DMS 273 (cell line): ENCODE measurements around the gene GAL3ST1.
A peak's percentile ranks its signal among the peaks of the same experiment; 100 is the strongest.
"Not testable (repeated sequence)": the region's sequence is repeated elsewhere in the genome, so short reads cannot be mapped to it uniquely, and the experiment has no call there.

Experiments
- DNase-seq: peaks from one replicate; lab custom pipeline; 2025; ENCODE audit not compliant: unreplicated experiment; lab: John Stamatoyannopoulos, UW

GAL3ST1 gene, protein sequence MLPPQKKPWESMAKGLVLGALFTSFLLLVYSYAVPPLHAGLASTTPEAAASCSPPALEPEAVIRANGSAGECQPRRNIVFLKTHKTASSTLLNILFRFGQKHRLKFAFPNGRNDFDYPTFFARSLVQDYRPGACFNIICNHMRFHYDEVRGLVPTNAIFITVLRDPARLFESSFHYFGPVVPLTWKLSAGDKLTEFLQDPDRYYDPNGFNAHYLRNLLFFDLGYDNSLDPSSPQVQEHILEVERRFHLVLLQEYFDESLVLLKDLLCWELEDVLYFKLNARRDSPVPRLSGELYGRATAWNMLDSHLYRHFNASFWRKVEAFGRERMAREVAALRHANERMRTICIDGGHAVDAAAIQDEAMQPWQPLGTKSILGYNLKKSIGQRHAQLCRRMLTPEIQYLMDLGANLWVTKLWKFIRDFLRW

DNA sequence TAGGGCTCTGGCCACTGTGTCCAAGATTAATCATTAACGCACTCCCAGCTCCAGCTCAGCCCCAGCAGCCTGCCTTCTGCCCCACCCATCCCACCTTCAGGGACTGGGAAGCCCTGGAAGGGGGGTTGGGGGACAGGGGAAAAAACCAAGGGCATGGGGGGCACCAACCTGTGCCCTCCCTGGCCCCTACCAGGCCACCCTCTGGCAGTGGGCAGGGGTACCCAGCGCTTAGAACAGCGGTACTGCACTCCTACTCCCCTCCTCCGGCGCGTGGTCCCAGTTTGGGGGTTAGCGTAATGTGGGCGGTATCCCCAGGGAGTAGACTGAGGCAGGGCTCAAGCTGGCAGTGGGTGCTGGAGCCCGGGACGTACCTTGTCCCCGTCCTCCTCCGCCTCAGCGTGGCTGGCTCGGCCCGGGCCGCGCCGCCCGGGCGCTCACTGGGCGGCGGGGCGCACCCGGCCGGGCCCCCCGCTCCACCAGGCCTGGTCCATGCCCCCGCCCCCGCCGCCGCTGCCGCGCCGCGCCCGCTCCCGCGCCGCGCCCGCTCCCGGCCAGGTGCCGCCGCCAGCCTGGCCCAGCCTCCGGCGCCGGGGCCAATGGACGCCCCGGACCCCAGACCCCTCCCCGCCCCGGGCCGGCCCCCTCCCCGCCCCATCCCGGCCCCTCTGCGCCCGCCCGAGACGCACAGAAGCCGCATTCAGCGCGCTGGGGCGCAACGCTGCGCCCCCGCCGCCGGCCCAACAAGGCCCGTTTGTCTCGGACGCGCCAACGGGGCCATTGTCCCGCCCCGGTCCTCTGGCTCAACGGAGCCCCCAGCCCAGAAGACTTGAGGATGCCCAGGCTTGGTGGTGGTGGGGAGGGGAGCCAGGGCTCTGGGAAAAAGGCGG is at the start of gene GAL3ST1:
TSS of gene GAL3ST1 (minus strand) at position 571 of the 887 bp plus-strand sequence. CDS start 17,273 bp downstream, outside the sequence.
- peak; percentile 59 for DNase-seq

DNA sequence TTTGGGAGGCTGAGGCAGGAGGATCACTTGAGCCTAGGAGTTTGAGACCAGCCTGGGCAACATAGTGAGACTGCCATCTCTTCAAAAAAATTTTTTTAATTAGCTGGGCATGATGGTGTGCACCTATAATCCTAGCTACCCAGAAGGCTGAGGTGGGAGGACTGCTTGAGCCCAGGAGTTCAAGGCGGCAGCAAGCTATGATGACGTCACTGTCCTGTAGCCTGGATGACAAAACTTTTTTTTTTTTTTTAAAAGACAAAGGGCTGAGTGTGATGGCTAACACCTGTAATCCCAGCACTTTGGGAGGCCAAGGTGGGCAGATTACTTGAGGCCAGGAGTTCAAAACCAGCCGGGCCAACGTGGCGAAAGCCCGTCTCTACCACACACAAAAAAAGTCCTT is 45.4 kb upstream of the GAL3ST1 start:
- DNase-seq = not testable (repeated sequence)

DNA sequence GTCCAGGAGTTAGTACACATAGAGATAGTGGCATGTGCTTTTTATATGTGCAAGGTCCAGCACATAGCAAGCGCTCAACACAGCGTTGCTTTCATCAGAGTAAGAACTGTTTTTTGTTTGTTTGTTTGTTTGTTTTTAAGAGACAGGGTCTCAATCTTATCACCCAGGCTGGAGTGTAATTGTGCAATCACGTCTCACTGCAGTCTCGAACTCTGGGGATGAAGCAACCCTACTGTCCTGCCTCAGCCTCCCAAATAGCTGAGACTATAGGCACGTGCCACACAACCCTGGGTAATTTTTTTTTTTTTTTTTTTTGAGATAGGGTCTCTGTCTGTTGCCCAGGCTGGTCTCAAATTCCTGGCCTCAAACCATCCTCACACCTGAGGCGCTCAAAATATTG is 43.4 kb upstream of the GAL3ST1 start:
- DNase-seq = no peak

DNA sequence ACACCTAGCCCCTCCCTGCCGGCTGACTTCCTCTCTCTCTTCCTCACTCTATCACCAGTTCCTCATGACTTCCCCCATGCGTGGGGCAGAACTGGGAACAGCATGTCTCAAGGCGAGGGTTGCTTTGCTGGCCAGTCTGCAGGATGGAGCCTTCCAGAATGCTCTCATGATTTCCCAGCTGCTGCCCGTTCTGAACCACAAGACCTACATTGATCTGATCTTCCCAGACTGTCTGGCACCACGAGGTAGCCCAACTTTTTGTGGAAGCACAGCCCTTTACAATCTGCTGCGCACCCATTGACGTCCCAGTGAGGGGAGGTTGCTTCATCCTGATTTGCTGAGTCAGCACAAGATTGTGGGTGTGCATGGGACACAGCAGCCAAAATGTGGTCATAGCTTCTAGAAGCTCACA is 41.1 kb upstream of the GAL3ST1 start:
- no peak for DNase-seq

DNA sequence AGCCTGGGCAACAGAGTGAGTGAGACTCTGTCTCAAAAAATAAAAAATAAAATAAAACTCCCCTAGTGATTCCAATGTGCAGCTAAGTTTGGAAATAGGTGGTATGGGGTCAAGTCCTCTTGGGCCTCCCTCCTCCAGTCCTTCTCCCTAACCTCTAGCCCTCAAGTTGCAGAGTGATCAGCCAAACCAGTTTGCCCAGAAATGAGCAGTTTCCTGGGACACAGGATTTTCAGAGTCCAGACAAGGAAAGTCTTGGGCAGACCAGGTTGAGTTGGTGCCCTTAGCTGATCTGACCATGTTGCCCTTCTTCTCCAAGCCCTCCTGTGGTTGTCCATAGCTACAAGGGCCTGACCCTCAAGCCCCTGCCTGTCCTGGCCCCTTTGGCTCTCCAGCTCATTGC is 40.4 kb upstream of the GAL3ST1 start:
- DNase-seq = no peak

DNA sequence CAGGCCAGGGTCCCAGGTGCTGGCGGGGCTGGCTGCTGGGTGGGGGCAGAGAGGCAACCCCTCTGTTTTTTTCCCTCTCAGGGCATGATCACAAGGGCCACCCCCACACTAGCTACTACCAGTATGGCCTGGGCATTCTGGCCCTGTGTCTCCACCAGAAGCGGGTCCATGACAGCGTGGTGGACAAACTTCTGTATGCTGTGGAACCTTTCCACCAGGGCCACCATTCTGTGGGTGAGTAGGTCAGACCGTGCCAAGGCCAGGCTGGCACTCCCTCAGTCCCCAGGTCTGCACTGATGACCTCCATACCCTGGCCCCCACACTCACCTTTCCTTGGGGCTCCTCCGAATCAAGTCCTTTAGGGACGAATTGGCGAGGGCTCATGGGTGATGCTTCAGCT is 39.8 kb upstream of the GAL3ST1 start:
- DNase-seq = no peak

DNA sequence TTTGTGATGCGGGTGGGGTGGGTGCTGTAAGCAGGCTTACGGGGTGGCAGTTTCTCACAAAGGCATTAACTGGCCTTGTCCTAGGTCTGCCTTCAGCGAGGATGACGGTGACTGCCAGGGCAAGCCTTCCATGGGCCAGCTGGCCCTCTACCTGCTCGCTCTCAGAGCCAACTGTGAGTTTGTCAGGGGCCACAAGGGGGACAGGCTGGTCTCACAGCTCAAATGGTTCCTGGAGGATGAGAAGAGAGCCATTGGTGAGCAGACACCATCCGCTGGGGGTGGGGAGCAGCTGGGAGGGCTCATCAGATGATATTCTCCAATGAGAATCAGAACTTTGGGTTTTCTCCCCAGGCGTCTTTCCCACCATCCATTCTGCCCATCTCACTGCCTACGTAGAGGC is 38.3 kb upstream of the GAL3ST1 start:
- DNase-seq = no peak

DNA sequence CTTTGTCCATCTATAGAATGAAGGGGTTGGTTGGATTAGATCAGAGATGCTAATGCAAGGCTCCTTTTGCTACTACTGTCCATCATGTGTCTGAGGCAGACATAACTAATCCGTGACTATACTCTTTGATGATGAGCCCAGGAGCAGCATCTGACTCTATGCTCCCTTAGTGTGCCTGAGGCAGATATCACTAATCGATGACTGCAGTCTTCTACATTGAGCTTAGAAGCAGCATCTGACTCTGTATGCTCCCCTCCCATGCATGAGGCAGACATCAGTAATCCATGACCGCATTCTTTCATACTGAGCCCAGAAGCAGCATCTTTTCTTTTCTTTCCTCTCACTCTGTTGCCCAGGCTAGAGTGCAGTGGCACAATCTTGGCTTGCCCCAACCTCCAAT is 36.7 kb upstream of the GAL3ST1 start:
- DNase-seq = no peak

DNA sequence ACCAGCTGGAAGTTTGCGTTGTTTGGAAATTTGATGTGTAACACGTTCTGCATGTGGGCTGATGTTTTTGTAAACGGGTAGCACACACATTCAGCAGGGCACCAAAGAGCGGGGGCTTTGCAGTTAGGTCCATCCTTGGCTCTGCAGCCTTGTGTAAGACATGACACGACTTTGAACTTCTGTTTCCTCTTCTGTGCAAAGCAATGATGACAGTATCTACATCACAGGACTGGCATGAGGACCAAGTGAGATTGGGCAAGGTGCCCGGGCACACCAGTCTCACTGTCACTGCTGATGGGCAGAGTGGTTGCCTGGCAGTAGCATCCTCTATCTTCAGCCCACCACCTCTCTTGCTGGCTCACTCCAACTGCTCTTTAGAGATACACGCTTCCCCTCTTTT is 35.8 kb upstream of the GAL3ST1 start:
- DNase-seq = no peak

DNA sequence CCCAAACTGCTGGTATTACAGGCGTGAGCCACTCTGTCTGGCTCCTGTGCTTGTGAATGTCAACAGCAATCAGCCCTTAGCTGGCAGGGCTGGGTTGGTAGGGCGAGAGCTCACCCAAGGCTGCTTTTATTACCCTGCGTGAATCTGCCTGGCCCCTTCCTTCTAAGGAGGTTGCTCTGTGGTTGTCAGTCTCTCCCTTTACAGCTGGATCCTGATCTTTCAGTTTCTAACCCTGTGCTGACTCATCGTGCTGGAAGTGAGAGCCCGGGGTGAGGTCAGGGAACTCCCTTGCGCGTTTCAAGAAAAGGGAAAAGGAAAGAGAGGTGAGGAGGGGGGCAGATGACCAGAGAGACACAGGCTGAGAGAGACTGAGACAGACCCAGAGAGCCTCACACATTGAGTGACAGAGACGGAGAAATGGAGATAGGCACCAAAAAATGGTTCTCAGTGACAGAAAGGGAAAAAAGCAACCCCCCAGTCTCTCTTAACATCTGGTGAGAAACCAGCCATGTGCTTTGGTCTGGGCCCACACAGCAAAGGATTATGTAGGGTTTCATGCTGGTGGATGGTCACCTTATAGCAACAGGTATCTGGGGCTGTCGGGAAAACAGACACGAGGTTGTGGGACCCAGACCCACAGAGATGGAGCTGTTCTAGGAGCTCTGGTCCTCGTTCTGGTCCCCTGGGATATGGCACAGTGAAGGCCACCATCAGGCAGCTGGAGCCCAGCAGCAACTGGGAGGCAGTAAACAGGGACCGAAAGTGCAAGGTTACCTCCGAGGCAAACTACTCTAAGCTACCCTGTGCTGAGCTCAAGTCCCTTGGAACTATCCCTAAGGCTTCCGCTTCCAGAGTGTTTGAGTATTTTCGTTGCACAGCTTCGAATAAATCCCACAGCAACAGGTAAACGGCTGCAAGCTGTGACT is 35.1 kb upstream of the GAL3ST1 start:
- DNase-seq = no peak

DNA sequence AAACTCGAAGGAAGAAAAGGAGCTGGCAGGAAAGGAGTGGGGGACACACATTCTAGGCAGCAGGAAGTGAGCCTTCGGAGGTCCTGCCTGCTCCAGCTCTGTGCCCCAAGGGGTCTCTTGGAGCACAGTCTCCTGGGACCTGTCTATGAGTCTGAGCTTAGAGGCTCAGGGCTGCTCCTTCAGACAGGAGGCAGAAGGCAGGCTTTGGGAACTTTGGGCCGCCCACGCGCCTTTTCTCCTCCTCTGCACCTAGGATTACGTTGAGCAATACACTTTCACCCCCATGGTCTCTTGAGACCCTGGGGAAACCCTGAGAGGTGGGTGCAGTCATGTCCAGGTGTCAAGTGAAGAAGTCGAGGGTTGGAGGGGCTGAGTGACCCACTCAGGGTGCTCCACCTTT is 33.5 kb upstream of the GAL3ST1 start:
- DNase-seq = no peak

DNA sequence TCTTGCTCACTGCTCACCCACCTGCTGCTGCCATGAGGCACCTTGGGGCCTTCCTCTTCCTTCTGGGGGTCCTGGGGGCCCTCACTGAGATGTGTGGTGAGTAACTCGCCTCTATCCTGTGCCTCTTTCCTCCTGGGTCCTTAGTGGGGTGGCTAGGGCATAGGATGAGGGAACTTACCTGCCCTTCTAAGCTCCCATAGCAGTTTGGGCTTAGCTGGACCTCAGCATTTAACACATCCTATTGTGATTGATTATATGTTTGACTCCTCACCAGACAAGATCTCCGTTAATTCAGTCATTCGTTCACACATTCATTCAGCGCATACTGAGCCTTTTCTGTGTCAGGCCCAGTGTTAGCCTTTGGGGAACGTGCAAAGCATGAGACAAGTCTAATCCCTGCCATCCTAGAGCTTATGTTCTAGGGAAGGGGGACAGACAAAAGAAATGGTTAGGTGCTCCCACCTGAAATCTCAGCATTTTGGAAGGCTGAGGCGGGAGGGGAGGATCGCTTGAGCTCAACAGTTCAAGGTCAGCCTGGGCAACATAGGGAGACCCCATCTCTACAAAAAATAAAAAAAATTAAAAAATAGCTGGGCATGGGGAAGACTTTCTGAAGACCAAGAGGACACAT is 33.0 kb upstream of the GAL3ST1 start:
- DNase-seq = no peak

DNA sequence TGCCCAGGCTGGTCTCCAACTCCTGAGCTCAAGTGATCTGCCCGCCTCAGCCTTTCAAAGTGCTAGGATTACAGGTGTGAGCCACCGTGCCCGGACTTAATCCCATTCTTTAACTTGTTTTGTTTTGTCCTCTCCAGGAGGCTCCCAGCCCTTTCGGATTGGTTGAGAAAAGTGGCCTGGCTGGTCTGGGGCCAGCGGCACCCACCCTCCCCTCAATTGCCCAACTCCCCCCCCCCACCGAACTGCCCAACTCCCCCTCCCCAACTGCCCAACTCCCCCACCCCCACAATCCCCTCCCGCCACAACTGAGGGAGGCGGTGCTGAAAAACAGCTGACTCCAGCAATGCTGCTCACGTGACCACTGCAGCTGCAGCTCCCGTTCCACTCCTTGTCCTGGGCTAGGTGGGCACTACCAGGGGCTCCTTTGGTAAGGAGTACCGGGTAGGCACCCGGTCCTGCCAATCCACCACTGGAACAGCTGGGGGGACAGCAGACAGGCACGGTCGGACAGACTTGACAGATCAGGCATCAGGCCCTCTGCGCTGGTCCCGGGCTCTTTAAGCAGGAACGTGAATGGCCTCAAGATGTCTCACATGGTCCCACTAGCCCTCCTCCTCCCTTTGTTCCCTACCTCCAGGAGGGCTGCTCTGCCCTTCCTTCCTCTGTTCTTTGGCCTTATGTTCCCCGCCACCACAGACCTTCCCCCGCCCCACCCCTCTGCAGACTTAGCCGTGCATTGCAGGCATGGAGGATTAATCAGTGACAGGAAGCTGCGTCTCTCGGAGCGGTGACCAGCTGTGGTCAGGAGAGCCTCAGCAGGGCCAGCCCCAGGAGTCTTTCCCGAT is 32.2 kb upstream of the GAL3ST1 start, which contains the start of gene TCN2:
TSS of gene TCN2 (plus strand) at position 720 of the 845 bp plus-strand sequence. CDS start 158 bp downstream, outside the sequence.
- no peak for DNase-seq

DNA sequence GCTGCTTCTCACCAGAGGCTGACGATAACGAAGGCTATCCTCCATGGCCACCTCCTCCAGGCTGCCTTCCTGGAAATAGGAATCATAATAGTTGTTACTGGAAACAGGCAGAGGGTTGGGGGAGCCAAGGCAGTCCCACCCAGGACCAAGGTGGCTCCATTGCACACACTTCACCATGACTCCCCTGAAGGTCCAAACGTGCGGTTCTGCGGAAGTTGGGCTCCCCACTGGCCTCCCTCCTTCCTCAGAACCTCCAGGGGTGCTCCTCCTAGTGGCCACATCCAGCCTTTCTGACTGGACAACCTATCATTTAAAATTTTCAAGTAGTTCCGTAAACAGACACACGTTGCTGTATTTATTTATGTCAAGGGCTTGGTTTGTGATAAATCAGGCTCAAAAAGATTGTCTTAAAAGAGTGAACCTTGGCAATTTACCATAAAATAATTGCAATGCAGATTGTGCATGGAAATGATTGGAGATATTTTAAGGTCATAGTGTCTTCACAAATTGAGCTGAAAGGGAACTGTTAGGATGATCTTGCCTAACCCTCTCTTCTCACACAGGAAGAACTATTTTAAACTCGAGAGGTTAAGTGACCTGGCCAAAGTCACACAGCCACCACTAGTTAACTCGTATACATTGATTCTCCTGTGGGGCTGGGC is 31.1 kb upstream of the GAL3ST1 start:
- DNase-seq = peak; percentile 46

DNA sequence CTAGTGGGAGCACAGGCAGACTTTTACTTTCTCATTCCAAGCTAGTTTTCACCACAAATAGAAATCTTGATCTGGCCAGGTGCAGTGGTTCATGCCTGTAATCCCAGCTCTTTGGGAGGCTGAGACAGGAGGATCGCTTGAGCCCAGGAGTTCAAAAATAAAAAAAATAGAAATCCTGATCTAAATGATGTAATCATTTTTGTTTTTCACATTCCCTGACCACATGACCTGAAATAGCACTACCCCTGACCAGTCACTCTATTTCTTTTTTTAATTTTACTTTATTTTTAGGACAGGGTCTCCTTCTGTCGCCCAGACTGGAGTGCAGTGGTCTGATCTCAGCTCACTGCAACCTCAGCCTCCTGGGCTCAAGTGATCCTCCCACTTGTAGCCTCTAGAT is 30.3 kb upstream of the GAL3ST1 start:
- DNase-seq = no peak

DNA sequence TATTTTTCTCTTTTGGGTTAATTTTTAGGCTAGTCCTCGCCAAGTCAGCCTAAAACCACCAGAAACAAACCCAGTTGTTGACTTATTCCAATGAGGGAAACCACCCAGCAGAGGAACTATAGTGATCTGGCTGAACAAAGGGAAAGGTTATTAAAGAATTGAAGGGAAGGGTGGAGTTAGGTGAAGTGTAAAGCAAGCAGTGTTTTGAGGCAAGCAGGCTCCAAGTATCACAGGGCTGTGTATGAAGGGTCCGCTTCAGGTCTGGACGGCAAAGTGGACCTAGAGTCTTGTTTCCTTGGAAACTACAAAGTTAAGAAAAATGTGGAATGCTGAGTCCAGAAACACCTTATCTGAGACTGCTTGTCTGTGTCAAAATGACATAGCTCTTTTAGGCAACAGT is 29.3 kb upstream of the GAL3ST1 start:
- no peak for DNase-seq

DNA sequence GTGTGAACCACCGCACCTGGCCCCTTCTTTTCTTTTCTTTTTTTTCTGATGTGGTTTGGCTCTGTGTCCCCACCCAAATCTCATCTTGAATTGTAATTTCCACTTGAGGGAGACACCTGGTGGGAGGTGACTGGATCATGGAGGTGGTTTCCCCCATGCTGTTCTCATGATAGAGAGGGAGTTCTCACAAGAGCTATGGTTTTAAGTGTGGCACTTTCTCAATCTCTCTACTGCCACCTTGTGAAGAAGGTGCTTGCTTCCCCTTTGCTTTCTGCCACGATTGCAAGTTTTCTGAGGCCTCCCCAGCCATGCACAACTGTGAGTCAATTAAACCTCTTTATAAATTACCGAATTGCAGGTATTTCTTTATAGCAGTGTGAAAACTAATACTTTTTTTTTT is 27.6 kb upstream of the GAL3ST1 start:
- peak; percentile 35 for DNase-seq

DNA sequence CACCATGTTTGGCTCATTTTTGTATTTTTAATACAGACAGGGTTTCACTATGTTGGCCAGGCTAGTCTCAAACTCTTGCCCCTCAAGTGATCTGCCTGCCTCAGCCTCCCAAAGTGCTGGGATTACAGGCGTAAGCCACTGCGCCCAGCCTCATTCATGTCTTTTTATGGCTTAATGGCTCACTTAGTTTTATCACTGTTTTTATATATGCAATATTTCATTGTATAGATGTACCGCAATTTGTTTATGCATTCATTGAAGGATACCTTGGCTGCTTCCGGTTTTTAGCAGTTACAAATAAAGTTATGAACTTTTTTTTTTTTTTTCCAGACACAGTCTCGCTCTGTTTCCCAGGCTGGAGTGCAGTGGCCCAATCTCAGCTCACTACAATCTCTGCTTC is 27.0 kb upstream of the GAL3ST1 start:
- no peak for DNase-seq

DNA sequence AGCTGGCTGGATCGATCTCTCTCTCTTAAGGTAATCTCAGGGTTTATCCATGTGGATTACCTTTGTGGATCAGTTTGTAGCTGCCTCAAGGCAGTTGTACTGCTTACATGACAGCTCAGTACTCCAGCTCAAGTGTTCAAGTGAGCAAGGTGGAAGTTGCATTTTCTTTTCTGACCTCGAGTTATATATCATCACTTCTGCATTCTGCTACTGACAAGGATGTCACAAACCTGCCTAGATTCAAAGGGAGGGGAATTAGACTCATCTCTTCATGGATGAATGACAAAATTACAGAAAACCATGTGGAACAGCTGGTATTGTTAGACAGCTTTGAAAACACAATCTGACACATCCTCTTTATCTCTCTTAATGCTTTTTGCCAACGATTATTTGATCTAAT is 26.5 kb upstream of the GAL3ST1 start:
- no peak for DNase-seq
